Measurements from ENCODE around the gene INPP5J.

DNA sequence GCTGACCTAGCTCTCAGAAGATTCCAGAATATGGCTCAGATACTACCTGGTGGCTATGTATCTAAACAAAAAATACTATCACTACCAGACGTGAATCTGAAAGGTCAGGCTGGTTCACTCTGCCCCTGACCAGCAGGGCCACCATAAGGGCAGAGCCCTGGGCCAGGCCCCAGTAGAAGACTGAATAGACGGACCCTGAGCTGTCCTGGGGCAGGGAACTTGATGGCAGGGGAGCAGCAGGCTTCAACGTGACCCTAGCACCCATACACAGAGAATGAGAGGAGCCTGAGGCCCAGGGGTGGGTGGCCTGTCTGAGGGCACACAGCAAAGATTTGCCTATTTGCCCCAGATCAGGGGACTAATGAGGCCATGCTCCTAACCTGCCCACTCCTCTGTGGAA lies 30.6 kb downstream of the INPP5J start:
- TF ChIP-seq SUZ12 (IDR thresholded peaks at IDR 0.05; ENCODE audit: extremely low read depth, insufficient read depth, insufficient read length) (no peak), YY1 (IDR thresholded peaks at IDR 0.05; ENCODE audit: insufficient read depth, insufficient read length) (no peak)

Data from NT2/D1 (cell line).